Esophagus squamous epithelium (tissue), 4 donors: ENCODE data around the gene TCERG1L.

Source experiments
- POLR2A ChIP-seq, 4 donors: fragments of 450-650 bp; IDR thresholded peaks; one replicate each; pipeline ENCODE4 v1.6.1; 2017; ENCODE audit warnings: antibody characterized with exemption in 4 of 4, mild to moderate bottlenecking in 4 of 4, moderate library complexity in 3 of 4
- TF ChIP-seq, protein P1 (sequence below), 6 experiments: fragments of 450-650 bp in 4 of 6; fragments of 200-600 bp in 2 of 6; sonication (generic) in 2 of 6; IDR thresholded peaks; one replicate each; pipeline ENCODE4 v1.5.1; 2016 to 2019; ENCODE audit warnings: antibody characterized with exemption in 6 of 6, mild to moderate bottlenecking in 4 of 6, moderate library complexity in 4 of 6

DNA sequence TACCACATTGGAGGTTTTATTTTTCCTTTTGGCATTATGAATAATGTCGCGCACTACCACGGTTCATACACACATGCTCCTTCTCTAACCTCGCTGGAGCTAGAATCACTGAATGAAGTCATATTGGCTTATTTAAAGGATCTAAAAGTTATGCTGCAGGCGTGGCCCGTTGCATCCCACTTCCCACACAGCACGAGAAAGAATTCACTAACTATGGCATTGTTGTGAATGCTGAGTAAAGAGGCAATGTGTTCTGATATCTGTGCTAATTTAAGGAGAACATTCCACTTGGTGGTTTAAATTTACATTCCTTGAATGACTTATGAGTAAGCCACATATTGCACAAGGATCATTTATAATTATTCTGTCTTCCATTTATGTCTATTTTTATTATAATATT is 20.7 kb downstream of the TCERG1L start:
- TF ChIP-seq POLR2A (IDR thresholded peaks at IDR 0.05): no peak
- TF ChIP-seq, protein P1, sequence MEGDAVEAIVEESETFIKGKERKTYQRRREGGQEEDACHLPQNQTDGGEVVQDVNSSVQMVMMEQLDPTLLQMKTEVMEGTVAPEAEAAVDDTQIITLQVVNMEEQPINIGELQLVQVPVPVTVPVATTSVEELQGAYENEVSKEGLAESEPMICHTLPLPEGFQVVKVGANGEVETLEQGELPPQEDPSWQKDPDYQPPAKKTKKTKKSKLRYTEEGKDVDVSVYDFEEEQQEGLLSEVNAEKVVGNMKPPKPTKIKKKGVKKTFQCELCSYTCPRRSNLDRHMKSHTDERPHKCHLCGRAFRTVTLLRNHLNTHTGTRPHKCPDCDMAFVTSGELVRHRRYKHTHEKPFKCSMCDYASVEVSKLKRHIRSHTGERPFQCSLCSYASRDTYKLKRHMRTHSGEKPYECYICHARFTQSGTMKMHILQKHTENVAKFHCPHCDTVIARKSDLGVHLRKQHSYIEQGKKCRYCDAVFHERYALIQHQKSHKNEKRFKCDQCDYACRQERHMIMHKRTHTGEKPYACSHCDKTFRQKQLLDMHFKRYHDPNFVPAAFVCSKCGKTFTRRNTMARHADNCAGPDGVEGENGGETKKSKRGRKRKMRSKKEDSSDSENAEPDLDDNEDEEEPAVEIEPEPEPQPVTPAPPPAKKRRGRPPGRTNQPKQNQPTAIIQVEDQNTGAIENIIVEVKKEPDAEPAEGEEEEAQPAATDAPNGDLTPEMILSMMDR (IDR thresholded peaks at IDR 0.05): no peak
